Stimulated activated CD4-positive, alpha-beta T cell treated with anti-CD3 and anti-CD28 coated beads, Interleukin-1b, Interleukin-23, amount 100 ng/mL, for 48 hours (primary cell): ENCODE measurements around the gene AGBL5.
"Not testable (repeated sequence)": the region's sequence is repeated elsewhere in the genome, so short reads cannot be mapped to it uniquely, and the experiment has no call there.

Source experiments
- DNase-seq: peaks from one replicate; pipeline ENCODE4 v3.0.0-alpha.2; 2020

AGBL5 gene

GRCh38 chr2:27093430-27094352, 42.2 kb downstream of the AGBL5 start:
- DNase-seq: no peak

DNA sequence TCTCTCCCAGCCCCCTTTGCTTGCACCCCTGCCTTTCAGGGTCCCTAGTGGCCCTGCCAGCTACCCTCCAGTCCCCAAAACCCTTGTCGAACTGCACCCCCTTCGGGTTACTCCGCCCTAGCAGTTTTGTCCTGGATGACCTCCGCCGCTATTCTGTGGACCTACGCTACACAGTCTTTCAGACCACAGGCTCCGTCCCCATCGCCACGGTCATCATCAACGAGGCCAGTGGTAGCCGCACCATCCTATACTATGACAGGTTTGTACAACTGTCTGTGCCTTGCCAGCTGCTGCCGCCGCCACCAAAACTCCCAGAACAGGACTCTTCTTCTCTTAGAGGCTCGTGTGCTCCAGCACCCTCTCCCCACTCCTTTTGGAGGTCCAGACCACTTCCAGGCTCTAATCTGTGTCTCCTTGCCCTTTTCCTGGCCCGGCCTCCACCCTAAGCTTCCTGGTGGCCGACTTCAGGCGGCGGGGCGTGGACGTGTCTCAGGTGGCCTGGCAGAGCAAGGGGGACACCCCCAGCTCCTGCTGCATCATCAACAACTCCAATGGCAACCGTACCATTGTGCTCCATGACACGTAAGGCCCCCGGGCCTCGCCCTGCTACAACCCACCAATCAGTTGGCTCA, 43.0 kb downstream of the AGBL5 start:
- no peak for DNase-seq

- no peak for DNase-seq
Measured at GRCh38 chr2:27095427-27095744, 43.9 kb downstream of the AGBL5 start.

DNA sequence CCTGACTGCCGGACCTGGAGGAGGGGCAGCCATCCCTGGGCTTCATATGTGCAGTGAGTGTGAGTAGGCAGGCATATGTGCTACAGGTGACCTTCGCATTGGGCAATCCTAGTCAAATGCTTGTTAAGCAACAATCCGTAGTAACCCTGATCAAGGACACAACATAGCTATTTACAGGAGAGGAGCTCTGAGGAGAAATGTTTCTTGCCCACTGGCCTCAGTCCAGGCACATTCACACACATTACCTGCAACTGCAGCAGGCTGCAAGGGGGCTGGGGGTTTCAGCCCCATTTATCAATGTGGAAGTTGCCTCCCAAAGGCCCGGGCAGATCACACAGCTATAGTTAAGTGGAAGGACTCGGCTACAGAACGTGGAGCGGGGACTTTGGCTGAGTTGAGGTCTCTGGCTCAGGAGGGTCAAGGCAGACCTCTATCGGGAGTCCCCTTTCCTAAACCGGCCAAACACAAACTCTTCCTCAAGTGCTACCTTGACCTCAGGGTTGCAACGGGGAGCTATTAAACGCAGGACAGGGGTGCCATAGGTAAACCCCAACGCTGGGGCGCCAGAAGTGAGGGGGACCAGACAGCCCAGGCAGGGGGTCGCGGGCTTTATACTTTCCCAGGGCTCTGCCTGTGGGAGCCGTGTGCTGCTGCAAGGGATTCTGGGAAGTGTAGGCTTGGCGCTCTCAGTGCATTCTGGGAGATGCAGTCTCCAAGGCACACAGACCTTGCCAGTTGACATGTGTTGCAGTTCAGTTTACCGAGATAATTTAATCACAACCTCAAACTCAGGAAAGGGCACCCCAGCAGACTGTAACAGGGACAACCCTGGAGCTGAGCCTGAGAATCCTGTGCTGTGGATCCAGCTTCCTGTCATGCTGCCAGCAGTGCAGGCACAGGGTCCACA, 44.5 kb downstream of the AGBL5 start:
- DNase-seq: peak; percentile 36

GRCh38 chr2:27096748-27097297, 45.4 kb downstream of the AGBL5 start:
- no peak for DNase-seq

DNA sequence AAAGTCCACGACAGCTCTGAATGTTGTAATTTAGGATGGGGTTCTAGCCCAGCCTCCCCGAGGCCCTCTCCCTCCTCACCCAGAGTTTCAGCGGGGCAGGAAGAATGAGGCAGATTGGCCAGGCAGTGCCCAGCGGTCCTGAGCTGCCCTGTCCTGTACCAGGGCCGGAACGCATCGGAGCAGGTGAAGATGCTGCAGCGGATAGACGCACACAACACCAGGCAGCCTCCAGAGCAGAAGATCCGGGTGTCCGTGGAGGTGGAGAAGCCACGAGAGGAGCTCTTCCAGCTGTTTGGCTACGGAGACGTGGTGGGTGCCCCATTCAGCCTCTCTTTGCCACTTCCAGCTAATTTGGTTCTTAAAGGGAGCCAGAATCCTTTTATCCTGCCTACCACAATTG, 45.9 kb downstream of the AGBL5 start:
- no peak for DNase-seq

GRCh38 chr2:27099334-27099955, 48.0 kb downstream of the AGBL5 start:
- no peak for DNase-seq

GRCh38 chr2:27100036-27100435, 48.6 kb downstream of the AGBL5 start:
- no peak for DNase-seq

DNA sequence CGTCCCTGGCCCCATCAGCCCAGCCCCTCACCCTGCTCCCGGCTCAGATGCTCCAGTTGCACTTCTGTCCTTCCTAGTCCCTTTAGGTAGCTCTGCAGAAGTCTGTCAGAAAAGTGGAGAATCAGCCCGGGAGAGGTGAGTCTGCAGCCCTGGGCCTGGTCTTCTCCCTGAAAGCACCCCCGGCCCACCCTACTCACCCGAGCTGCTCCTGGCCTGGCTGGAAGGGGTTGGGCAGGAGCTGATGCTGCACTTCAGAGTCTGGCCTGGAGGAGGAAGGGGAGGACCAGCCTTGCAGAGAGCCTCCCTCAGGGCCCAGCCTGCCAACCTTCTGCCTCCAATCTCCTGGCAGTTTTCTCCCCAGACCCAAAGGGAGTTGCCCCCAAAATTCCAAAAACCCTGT, 50.9 kb downstream of the AGBL5 start:
- no peak for DNase-seq

GRCh38 chr2:27105981-27106380, 54.5 kb downstream of the AGBL5 start:
- DNase-seq: no peak

- no peak for DNase-seq
Measured at GRCh38 chr2:27108221-27108620, 56.8 kb downstream of the AGBL5 start.

DNA sequence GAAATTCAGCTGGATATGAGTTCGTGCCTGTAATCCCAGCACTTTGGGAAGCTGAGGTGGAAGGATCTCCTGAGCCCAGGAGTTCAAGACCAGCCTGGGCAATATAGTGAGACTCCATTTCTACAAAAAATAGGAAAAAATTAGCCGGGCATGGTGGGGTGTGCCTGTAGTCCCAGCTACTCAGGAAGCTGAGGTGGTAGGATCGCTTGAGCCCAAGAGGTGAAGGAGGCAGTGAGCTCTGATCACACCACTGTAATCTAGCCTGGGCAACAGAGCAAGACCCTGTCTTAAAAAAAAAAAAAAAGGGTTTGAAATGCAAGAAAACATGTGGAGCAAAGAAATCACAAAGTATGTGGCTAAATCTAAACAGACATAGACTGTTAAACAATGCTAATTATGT, 57.6 kb downstream of the AGBL5 start:
- no peak for DNase-seq

DNA sequence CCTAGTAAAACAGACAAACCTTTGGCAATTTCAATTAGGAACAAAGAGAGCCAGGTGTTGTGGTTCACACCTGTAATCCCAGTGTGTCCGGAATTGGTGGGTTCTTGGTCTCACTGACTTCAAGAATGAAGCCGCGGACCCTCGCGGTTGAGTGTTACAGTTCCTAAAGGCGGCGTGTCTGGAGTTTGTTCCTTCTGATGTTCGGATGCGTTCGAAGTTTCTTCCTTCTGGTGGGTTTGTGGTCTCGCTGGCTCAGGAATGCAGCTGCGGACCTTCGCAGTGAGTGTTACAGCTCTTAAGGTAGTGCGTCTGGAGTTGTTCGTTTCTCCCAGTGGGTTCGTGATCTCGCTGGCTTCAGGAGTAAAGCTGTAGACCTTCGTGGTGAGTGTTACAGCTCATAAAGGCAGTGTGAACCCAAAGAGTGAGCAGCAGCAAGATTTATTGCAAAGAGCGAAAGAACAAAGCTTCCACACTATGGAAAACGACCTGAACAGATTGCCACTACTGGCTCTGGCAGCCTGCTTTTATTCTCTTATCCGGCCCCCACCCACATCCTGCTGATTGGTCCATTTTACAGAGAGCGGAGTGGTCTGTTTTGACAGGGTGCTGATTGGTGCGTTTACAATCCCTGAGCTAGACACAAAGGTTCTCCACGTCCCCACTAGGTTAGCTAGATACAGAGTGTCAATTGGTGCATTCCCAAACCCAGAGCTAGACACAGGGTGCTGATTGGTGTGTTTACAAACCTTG, 59.3 kb downstream of the AGBL5 start:
- DNase-seq: not testable (repeated sequence)

GRCh38 chr2:27111392-27112078, 60.1 kb downstream of the AGBL5 start:
- DNase-seq: not testable (repeated sequence)

GRCh38 chr2:27115519-27115918, 64.1 kb downstream of the AGBL5 start:
- no peak for DNase-seq

- DNase-seq: no peak
Measured at GRCh38 chr2:27117995-27118524, 66.6 kb downstream of the AGBL5 start.

DNA sequence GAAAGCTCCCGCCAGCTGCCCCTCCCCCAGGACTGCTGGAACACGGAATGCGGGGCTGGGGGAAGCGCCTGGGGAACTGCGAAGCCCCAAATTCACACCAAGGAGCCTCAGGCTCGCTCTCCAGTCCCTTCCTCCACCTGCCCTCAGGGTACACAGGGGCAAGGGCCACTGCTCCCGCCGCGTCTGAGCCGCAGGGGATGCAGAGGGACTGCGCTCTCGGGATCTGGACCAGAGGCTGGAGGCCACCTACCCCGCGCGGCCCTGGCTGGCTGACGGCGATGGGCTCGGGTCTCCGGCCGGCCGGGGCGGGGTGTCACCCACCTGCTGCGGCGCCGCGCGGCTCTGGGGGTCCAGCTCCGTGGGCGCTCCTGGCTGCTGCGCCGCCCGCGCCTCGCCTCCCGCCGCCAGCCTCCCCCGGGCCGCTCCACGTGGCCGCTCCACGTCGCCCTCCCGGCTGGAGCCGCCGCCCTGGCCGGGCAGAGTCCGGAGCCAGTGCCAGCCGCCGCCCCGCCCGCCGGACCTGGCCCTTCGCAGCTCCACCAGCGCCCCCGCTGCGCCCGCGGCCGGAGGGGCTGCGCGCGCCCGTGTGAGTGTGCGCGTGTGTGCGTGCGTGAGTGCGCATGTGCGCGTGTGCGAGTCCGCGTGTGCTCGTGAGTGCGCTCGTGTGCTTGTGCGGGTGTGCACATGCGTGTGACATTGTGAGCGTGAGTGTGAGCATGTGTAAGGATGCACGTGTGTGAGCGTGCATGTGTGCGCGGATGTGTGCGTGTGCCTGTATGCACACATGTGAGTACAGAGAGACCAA, 67.3 kb downstream of the AGBL5 start, which contains the start of gene CGREF1:
Gene CGREF1, minus strand, starts transcription at position 604 of the 805 bp plus-strand sequence. CDS start 14,762 bp downstream, outside the sequence.
- DNase-seq: peak; percentile 17

DNA sequence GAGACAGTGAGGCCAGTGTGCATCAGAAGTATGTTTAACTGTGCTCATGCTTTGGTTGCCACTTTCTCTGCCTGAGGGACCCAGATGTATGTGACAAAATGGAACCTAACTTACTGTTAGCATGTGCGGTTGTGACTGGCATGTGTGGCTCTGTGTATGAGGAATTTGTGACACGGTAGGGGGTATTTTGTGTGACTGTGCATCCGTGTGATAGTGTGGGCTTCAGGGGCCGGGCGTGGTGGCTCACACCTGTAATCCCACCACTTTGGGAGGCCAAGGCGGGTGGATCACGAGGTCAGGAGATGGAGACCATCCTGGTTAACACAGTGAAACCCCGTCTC, 67.8 kb downstream of the AGBL5 start:
- DNase-seq: not testable (repeated sequence)
